ENCODE measurements around the gene LORICRIN. TPM values are rescaled to one million over a fixed set of nuclear protein-coding genes. Genes with fewer than 3 reads are reported as not detected.
A peak's percentile ranks its signal among the peaks of the same experiment; 100 is the strongest.
"Not testable (repeated sequence)": the region's sequence is repeated elsewhere in the genome, so short reads cannot be mapped to it uniquely, and the experiment has no call there.

Gene LORICRIN
- total RNA-seq, 1 donor from 2014 or later = not detected

- TF ChIP-seq, protein P1, sequence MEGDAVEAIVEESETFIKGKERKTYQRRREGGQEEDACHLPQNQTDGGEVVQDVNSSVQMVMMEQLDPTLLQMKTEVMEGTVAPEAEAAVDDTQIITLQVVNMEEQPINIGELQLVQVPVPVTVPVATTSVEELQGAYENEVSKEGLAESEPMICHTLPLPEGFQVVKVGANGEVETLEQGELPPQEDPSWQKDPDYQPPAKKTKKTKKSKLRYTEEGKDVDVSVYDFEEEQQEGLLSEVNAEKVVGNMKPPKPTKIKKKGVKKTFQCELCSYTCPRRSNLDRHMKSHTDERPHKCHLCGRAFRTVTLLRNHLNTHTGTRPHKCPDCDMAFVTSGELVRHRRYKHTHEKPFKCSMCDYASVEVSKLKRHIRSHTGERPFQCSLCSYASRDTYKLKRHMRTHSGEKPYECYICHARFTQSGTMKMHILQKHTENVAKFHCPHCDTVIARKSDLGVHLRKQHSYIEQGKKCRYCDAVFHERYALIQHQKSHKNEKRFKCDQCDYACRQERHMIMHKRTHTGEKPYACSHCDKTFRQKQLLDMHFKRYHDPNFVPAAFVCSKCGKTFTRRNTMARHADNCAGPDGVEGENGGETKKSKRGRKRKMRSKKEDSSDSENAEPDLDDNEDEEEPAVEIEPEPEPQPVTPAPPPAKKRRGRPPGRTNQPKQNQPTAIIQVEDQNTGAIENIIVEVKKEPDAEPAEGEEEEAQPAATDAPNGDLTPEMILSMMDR (IDR thresholded peaks at IDR 0.05) = no peak
- Histone ChIP-seq H3K36me3 (no peaks in the 10 kb centered on the region), H3K27ac (no peak overlapping the region), H3K4me3 (no peak overlapping the region), H3K9me3 (no peaks in the 10 kb centered on the region), H3K4me1 (no peaks in the 10 kb centered on the region), H3K27me3 (no peaks in the 10 kb centered on the region)
- intact Hi-C loops (cut with DNase I) = no loop called here
- DNase-seq (ENCODE audit: low spot score in 2 of 2) = no peak
These were observed 41.6 kb upstream of the LORICRIN start for GRCh38 chr1:153217744-153218416.

DNA sequence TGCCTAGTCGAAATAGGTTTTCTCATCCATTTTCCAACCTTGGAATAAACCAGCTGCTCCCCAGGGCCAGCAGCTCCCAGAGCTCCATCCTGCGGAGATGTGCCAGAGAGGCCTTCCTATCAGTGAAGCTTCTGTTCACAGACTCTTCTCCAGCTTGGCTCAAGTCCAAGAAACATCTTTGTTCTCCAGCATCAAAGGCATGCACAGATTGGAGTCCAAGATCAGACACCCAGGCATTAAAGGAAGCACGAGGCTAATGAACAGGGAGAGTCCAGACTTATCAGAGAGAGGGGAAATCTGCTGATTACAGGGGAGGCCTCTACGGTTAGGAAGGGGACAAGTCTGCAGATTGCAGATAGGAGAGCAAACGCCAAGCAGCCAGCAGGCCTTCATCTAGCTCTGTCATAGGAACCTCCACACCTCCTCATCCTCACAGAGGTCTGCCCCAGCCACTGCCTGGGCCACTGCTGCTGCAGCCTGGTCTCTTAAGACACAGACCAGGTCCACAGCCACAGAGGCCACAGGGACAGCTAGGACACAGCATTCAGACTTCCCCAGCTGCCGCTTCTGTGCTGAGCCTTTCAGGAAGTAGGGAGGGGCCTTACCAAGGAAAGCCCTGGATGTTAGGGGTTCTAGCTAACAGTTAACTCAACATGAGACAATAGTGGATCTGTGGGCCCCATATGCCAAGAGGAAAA lies 38.7 kb upstream of the LORICRIN start:
- intact Hi-C loops (cut with DNase I) = no loop called here
- Histone ChIP-seq H3K4me1 (no peaks in the 10 kb centered on the region), H3K36me3 (no peaks in the 10 kb centered on the region), H3K9me3 (no peaks in the 10 kb centered on the region), H3K4me3 (no peak overlapping the region), H3K27me3 (no peaks in the 10 kb centered on the region), H3K27ac (no peak overlapping the region)
- DNase-seq (ENCODE audit: low spot score in 2 of 2) = no peak
- TF ChIP-seq, protein P1 (IDR thresholded peaks at IDR 0.05) = no peak

GRCh38 chr1:153223040-153223891 lies 36.2 kb upstream of the LORICRIN start:
- TF ChIP-seq, protein P1 (IDR thresholded peaks at IDR 0.05) = peak; percentile 41 to 68 (median 46)
- H3K9me3 ChIP-seq; H3K4me1 ChIP-seq; H3K4me3 ChIP-seq; H3K27me3 ChIP-seq; intact Hi-C loops (cut with DNase I); H3K27ac ChIP-seq; H3K36me3 ChIP-seq: not testable (repeated sequence)
- DNase-seq (ENCODE audit: low spot score in 2 of 2) = peak in 1 of 2 donors; percentile 72

DNA sequence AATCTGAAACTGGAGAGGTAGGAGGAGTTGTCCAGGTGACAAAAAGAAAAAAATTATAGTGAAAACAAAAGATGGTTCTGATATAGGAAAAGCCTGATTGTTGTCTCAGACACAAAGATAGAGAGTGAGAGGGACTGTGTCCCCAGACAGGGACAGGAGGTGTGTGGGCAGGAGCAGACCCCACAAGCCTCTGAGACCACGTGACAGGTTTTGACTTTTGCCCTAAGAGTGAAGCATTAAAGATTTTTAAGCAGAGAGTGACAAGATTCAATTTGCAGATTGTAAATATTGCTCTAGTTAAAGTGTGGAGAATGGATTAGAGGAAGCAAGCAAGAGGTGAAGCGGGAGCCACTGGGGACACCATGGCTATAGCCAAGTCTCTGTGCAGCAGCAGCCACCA lies 31.7 kb upstream of the LORICRIN start:
- Histone ChIP-seq H3K4me3 (no peak overlapping the region), H3K4me1 (no peaks in the 10 kb centered on the region), H3K9me3 (no peaks in the 10 kb centered on the region), H3K27me3 (no peaks in the 10 kb centered on the region), H3K27ac (no peak overlapping the region), H3K36me3 (no peaks in the 10 kb centered on the region)
- TF ChIP-seq, protein P1 (IDR thresholded peaks at IDR 0.05) = no peak
- no peak for DNase-seq (ENCODE audit: low spot score in 2 of 2)
- intact Hi-C loops (cut with DNase I) = no loop called here

GRCh38 chr1:153228491-153228890 lies 31.0 kb upstream of the LORICRIN start:
- DNase-seq (ENCODE audit: low spot score in 2 of 2) = no peak
- Histone ChIP-seq H3K9me3 (no peaks in the 10 kb centered on the region), H3K36me3 (no peaks in the 10 kb centered on the region), H3K27me3 (no peaks in the 10 kb centered on the region), H3K4me1 (no peaks in the 10 kb centered on the region), H3K4me3 (no peak overlapping the region), H3K27ac (no peak overlapping the region)
- intact Hi-C loops (cut with DNase I) = no loop called here
- TF ChIP-seq, protein P1 (IDR thresholded peaks at IDR 0.05) = no peak

Measured in ascending aorta (tissue), 2 donors.